Panc1 (cell line): Measurements from ENCODE around the gene PPP1R15B. TPM values are rescaled to one million over a fixed set of nuclear protein-coding genes. Genes with fewer than 3 reads are reported as not detected.

ENCODE experiments used
- ATAC-seq: fragments of 200-7000 bp; cut with Tn5 transposase; 2 replicates; pipeline ENCODE4 v1.9.1; 2020; ENCODE audit warnings: mild to moderate bottlenecking, moderate library complexity
- BruUV-seq: library from RNA; stranded (reverse); fragments of 400-500 nt; replicated peaks from 2 replicates; lab custom pipeline; 2021; lab: Mats Ljungman, UMichigan
- CTCF ChIA-PET: fragments of 300-600 bp; sonication (Branson Sonifier 250); formaldehyde crosslinking; loops from one replicate; lab custom pipeline; 2022; ENCODE audit warnings: antibody characterized with exemption; lab: Charles Lee
- POLR2A ChIA-PET: fragments of 300-600 bp; sonication (Branson Sonifier 250); formaldehyde crosslinking; loops from one replicate; lab custom pipeline; 2022; ENCODE audit warnings: antibody characterized with exemption; lab: Charles Lee
- DNase-seq: peaks from one replicate; pipeline ENCODE4 v3.0.0-alpha.2; 2010; ENCODE audit warnings: low read depth, low spot score
- H3K27ac ChIP-seq: 2 replicates; pipeline ENCODE4 v1.5.1; 2011; ENCODE audit warnings: mild to moderate bottlenecking, low read length, inconsistent platforms
- H3K27me3 ChIP-seq: fragments of 200-500 bp; sonication (Bioruptor generic); 2 replicates; pipeline ENCODE4 v1.6.0; 2014; ENCODE audit warnings: low read length, inconsistent platforms; ENCODE audit not compliant: control insufficient read depth, insufficient read depth
- H3K36me3 ChIP-seq: fragments of 200-500 bp; sonication (Bioruptor generic); 2 replicates; pipeline ENCODE4 v1.5.1; 2014; ENCODE audit warnings: inconsistent platforms, mild to moderate bottlenecking, low read length, moderate library complexity; ENCODE audit not compliant: control insufficient read depth, insufficient read depth
- H3K4me1 ChIP-seq: 2 replicates; pipeline ENCODE4 v1.5.1; 2011; ENCODE audit warnings: inconsistent platforms, mild to moderate bottlenecking, low read length, moderate library complexity; ENCODE audit not compliant: control insufficient read depth, insufficient read depth
- H3K4me3 ChIP-seq, 2 experiments: 2 replicates each; pipeline ENCODE4 v1.5.1; 2011 to 2012; ENCODE audit warnings: low read depth in 2 of 2, low read length in 2 of 2, mild to moderate bottlenecking in 2 of 2, inconsistent platforms in 1 of 2, moderate library complexity in 1 of 2
- H3K9me3 ChIP-seq: fragments of 200-500 bp; sonication (Bioruptor generic); 2 replicates; pipeline ENCODE4 v1.5.1; 2014; ENCODE audit warnings: low read depth, mild to moderate bottlenecking, inconsistent platforms, low read length, moderate library complexity; ENCODE audit not compliant: control insufficient read depth, insufficient read depth
- CTCF ChIP-seq: fragments of 450-650 bp; IDR thresholded peaks from 2 replicates; pipeline ENCODE4 v1.5.1; 2017; ENCODE audit warnings: mild to moderate bottlenecking
- POLR2AphosphoS5 ChIP-seq: IDR thresholded peaks from 2 replicates; pipeline ENCODE4 v1.6.1; 2012; ENCODE audit warnings: mild to moderate bottlenecking, low read depth, low read length, moderate library complexity
- SIN3A ChIP-seq: IDR thresholded peaks from 2 replicates; pipeline ENCODE4 v1.6.1; 2012; ENCODE audit warnings: low read depth, mild to moderate bottlenecking, low read length, moderate library complexity, borderline replicate concordance; ENCODE audit not compliant: insufficient read depth
- TCF7L2 ChIP-seq: IDR thresholded peaks from 2 replicates; pipeline ENCODE4 v1.6.1; 2011; ENCODE audit warnings: mild to moderate bottlenecking, low read depth, low read length, inconsistent platforms
- in situ Hi-C: cut with HindIII; loops from 2 replicates; pipeline ENCODE4 v1.10.0; 2016; ENCODE audit warnings: low sequenced_read_pairs, low pct_unique_long_range_greater_than_20kb
- intact Hi-C: fragments of 100-400 bp; cut with micrococcal nuclease; formaldehyde crosslinking; loops from one replicate; pipeline ENCODE4 v1.10.0; 2022; ENCODE audit not compliant: unreplicated experiment
- total RNA-seq: library from RNA; stranded (reverse); gene quantifications from one replicate; pipeline ENCODE4 v1.2.1, GENCODE V29; 2021; ENCODE audit not compliant: unreplicated experiment
- TF ChIP-seq, protein P1 (sequence below), 2 experiments: IDR thresholded peaks; 2 replicates each; pipeline ENCODE4 v1.6.1; 2011 to 2012; ENCODE audit warnings: low read depth in 2 of 2, control low read depth in 1 of 2, low read length in 1 of 2, mild to moderate bottlenecking in 1 of 2, moderate library complexity in 1 of 2; ENCODE audit not compliant: insufficient read depth in 1 of 2

Gene PPP1R15B
- total RNA-seq, 1 experiment from 2014 or later: 51.1 TPM

- no peaks in the 10 kb centered on the region for H3K27me3 ChIP-seq
- ChIA-PET CTCF (no interaction called here), POLR2A (no interaction called here)
- in situ Hi-C loops (no loop called here), intact Hi-C loops (no loop called here)
- DNase-seq (no peak), ATAC-seq (no peak)
- no peaks in the 10 kb centered on the region for H3K9me3 ChIP-seq
- H3K36me3 ChIP-seq: peaks cover 35% of the 10 kb centered on the region
- peak overlapping the region; percentile 82 to 99 for H3K4me3 ChIP-seq
- BruUV-seq: no TSS peak
- H3K4me1 ChIP-seq: peaks cover 33% of the 10 kb centered on the region
- peak overlapping the region; percentile 95 for H3K27ac ChIP-seq
- TF ChIP-seq TCF7L2 (no peak), SIN3A (no peak), POLR2AphosphoS5 (no peak), CTCF (no peak)
- TF ChIP-seq, protein P1, sequence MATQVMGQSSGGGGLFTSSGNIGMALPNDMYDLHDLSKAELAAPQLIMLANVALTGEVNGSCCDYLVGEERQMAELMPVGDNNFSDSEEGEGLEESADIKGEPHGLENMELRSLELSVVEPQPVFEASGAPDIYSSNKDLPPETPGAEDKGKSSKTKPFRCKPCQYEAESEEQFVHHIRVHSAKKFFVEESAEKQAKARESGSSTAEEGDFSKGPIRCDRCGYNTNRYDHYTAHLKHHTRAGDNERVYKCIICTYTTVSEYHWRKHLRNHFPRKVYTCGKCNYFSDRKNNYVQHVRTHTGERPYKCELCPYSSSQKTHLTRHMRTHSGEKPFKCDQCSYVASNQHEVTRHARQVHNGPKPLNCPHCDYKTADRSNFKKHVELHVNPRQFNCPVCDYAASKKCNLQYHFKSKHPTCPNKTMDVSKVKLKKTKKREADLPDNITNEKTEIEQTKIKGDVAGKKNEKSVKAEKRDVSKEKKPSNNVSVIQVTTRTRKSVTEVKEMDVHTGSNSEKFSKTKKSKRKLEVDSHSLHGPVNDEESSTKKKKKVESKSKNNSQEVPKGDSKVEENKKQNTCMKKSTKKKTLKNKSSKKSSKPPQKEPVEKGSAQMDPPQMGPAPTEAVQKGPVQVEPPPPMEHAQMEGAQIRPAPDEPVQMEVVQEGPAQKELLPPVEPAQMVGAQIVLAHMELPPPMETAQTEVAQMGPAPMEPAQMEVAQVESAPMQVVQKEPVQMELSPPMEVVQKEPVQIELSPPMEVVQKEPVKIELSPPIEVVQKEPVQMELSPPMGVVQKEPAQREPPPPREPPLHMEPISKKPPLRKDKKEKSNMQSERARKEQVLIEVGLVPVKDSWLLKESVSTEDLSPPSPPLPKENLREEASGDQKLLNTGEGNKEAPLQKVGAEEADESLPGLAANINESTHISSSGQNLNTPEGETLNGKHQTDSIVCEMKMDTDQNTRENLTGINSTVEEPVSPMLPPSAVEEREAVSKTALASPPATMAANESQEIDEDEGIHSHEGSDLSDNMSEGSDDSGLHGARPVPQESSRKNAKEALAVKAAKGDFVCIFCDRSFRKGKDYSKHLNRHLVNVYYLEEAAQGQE (IDR thresholded peaks at IDR 0.05; ENCODE audit: insufficient read depth in 1 of 2, low read depth in 2 of 2, low read length in 1 of 2): 0 out of 4 replicates have a peak, but pooled peaks of 1 of the 2 experiments have one; percentile 15
These were observed 2.5 kb downstream of the PPP1R15B start for GRCh38 chr1:204409123-204409522.

DNA sequence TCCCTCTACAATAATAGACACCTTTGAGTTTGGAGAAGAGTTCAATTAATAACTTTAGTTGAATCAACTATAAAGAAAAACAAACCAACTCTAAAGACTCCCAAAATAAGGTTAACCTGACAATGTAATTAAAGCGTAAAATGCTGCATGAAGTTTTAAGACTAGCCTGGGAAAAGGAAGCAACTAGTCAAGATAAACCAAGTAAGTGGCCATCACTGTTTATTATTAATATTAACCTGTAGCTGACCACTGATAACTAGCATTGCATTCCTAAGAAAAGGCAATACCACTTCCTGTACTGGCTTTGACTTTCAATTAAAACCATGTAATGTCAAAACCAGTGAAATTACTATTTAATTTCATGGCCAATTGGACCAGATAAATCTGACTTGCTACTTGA, 3.0 kb downstream of the PPP1R15B start:
- intact Hi-C loops (no loop called here), in situ Hi-C loops (no loop called here)
- no peak for DNase-seq
- ATAC-seq: no peak
- Histone ChIP-seq H3K4me1 (peaks cover 28% of the 10 kb centered on the region), H3K9me3 (no peaks in the 10 kb centered on the region), H3K27me3 (no peaks in the 10 kb centered on the region), H3K4me3 (peak overlapping the region; percentile 82 to 99), H3K27ac (peak overlapping the region; percentile 95), H3K36me3 (peaks cover 39% of the 10 kb centered on the region)
- TF ChIP-seq, protein P1 (IDR thresholded peaks at IDR 0.05; ENCODE audit: insufficient read depth in 1 of 2, low read depth in 2 of 2, low read length in 1 of 2): no peak
- no peak for TF ChIP-seq CTCF
- no peak for TF ChIP-seq SIN3A
- no peak for TF ChIP-seq POLR2AphosphoS5
- no peak for TF ChIP-seq TCF7L2
- POLR2A ChIA-PET: no interaction called here
- no TSS peak for BruUV-seq
- CTCF ChIA-PET: interaction anchor here (1.2 kb wide), 1 partner anchor 10 kb away, joined by 3 read pairs; no protein-coding TSS in a partner anchor
